Liver (tissue), 9 donors: ENCODE measurements around the gene GALNT4. TPM values are rescaled to one million over a fixed set of nuclear protein-coding genes. Genes with fewer than 3 reads are reported as not detected.

Source experiments
- DNase-seq: peaks from one replicate; pipeline ENCODE4 v3.0.0-alpha.2; 2017; ENCODE audit warnings: low spot score
- H3K27ac ChIP-seq, 2 donors: one replicate each; pipeline ENCODE4 v1.7.0; 2013; ENCODE audit warnings: inconsistent platforms in 2 of 2, low read length in 2 of 2, control low read depth in 1 of 2, low read depth in 1 of 2, mild to moderate bottlenecking in 1 of 2
- H3K27me3 ChIP-seq, 4 donors: one replicate each; pipeline versions ENCODE4 v1.6.1 to v1.7.0; 2013; ENCODE audit warnings: low read length in 3 of 4, inconsistent platforms in 1 of 4, mild to moderate bottlenecking in 1 of 4, moderate library complexity in 1 of 4; ENCODE audit not compliant: control insufficient read depth in 4 of 4, insufficient read depth in 4 of 4
- H3K36me3 ChIP-seq, 4 donors: one replicate each; pipeline versions ENCODE4 v1.6.1 to v1.7.0; 2013; ENCODE audit warnings: low read length in 3 of 4, mild to moderate bottlenecking in 3 of 4, low read depth in 1 of 4, moderate library complexity in 1 of 4; ENCODE audit not compliant: control insufficient read depth in 4 of 4, insufficient read depth in 3 of 4
- H3K4me1 ChIP-seq, 4 donors: one replicate each; pipeline versions ENCODE4 v1.6.1 to v1.7.0; 2013; ENCODE audit warnings: low read length in 3 of 4, mild to moderate bottlenecking in 3 of 4, moderate library complexity in 1 of 4; ENCODE audit not compliant: control insufficient read depth in 4 of 4, insufficient read depth in 4 of 4
- H3K4me3 ChIP-seq, 3 donors: one replicate each; pipeline versions ENCODE4 v1.6.1 to v1.7.0; 2013; ENCODE audit warnings: low read length in 3 of 3, control low read depth in 1 of 3, low read depth in 1 of 3, mild to moderate bottlenecking in 1 of 3
- H3K9ac ChIP-seq, 2 donors: one replicate each; pipeline ENCODE4 v1.7.0; 2013; ENCODE audit warnings: low read length in 2 of 2, mild to moderate bottlenecking in 2 of 2, moderate library complexity in 2 of 2, control low read depth in 1 of 2, low read depth in 1 of 2
- H3K9me3 ChIP-seq, 4 donors: one replicate each; pipeline versions ENCODE4 v1.6.1 to v1.7.0; 2013; ENCODE audit warnings: low read length in 3 of 4; ENCODE audit not compliant: control insufficient read depth in 4 of 4
- ATF3 ChIP-seq: IDR thresholded peaks from 2 replicates; pipeline ENCODE4 v1.6.1; 2016; ENCODE audit warnings: antibody characterized with exemption
- CTCF ChIP-seq: fragments of 150-350 bp; IDR thresholded peaks from 2 replicates; pipeline ENCODE4 v1.5.1; 2017; ENCODE audit warnings: improper control_type of control experiment, low read depth, low read length; ENCODE audit not compliant: missing input control
- EGR1 ChIP-seq, 2 donors: IDR thresholded peaks; 2 replicates each; pipeline ENCODE4 v1.6.1; 2016 to 2018; ENCODE audit warnings: antibody characterized with exemption in 2 of 2, low read depth in 2 of 2
- FOXA2 ChIP-seq: IDR thresholded peaks from 2 replicates; pipeline ENCODE4 v1.6.1; 2016; ENCODE audit warnings: antibody characterized with exemption
- GABPA ChIP-seq, 2 donors: IDR thresholded peaks in 1 of 2; conservative IDR thresholded peaks in 1 of 2; 2 replicates each; pipeline ENCODE4 v1.6.1; 2016; ENCODE audit warnings: antibody characterized with exemption in 2 of 2, mild to moderate bottlenecking in 1 of 2, moderate library complexity in 1 of 2
- HNF4A ChIP-seq, 2 donors: conservative IDR thresholded peaks; 2 replicates each; pipeline ENCODE4 v1.6.1; 2016; ENCODE audit warnings: antibody characterized with exemption in 2 of 2, mild to moderate bottlenecking in 2 of 2
- MAX ChIP-seq: IDR thresholded peaks from 2 replicates; pipeline ENCODE4 v1.6.1; 2016; ENCODE audit warnings: antibody characterized with exemption
- NR2F2 ChIP-seq: IDR thresholded peaks from 2 replicates; pipeline ENCODE4 v1.6.1; 2016; ENCODE audit warnings: antibody characterized with exemption
- RAD21 ChIP-seq, 2 donors: IDR thresholded peaks; 2 replicates each; pipeline ENCODE4 v1.6.1; 2016; ENCODE audit warnings: antibody characterized with exemption in 2 of 2, mild to moderate bottlenecking in 2 of 2
- REST ChIP-seq: IDR thresholded peaks from 2 replicates; pipeline ENCODE4 v1.6.1; 2016; ENCODE audit warnings: antibody characterized with exemption, mild to moderate bottlenecking
- RXRA ChIP-seq, 2 donors: IDR thresholded peaks; 2 replicates each; pipeline ENCODE4 v1.6.1; 2017 to 2018; ENCODE audit warnings: antibody characterized with exemption in 2 of 2, mild to moderate bottlenecking in 1 of 2
- SP1 ChIP-seq: IDR thresholded peaks from 2 replicates; pipeline ENCODE4 v1.6.1; 2018; ENCODE audit warnings: antibody characterized with exemption, mild to moderate bottlenecking
- TAF1 ChIP-seq: conservative IDR thresholded peaks from 2 replicates; pipeline ENCODE4 v1.6.1; 2016; ENCODE audit warnings: antibody characterized with exemption, mild to moderate bottlenecking
- YY1 ChIP-seq: IDR thresholded peaks from 2 replicates; pipeline ENCODE4 v1.6.1; 2016; ENCODE audit warnings: antibody characterized with exemption, mild to moderate bottlenecking
- ZBTB33 ChIP-seq: IDR thresholded peaks from 2 replicates; pipeline ENCODE4 v1.6.1; 2016; ENCODE audit warnings: antibody characterized with exemption
- WGBS: extraction: QIAGEN DNeasy Blood & Tissue Kit; methylation state at CpG from one replicate; pipeline ENCODE4 v1.1.7; 2013; 5-methylcytosine and 5-hydroxymethylcytosine counted together
- polyA plus RNA-seq, 2 donors: library from polyadenylated mRNA; stranded (reverse) in 1 of 2; unstranded in 1 of 2; fragments of 200-250 nt in 1 of 2; fragments of >200 nt in 1 of 2; fragmentation: Nextera tagmentation in 1 of 2; extraction: Ambion mirVana in 1 of 2; gene quantifications; one replicate each; pipeline versions ENCODE4 v1.2.1 to v1.2.3, GENCODE V29; 2013 to 2015
- total RNA-seq, 2 donors: library from RNA; depleted of rRNA; stranded (reverse); fragments of >200 nt; gene quantifications; one replicate each; pipeline ENCODE4 v1.2.3, GENCODE V29; 2014
- donor health status: healthy.
- donor health status: healthy.
- donor health status: healthy.
- donor health status: healthy.
- donor health status: healthy.

GALNT4 gene
- total and polyA plus RNA-seq, 4 donors, result 1.7 to 17.1 (median 5.7) TPM

- no peaks in the 10 kb centered on the region for H3K27me3 ChIP-seq
- 97% methylated on average over 2 of the region's 2 CpGs for WGBS
- no peak for DNase-seq
- no peak overlapping the region for H3K4me3 ChIP-seq
- no peak for TF ChIP-seq NR2F2
- TF ChIP-seq ZBTB33, result no peak
- TF ChIP-seq RXRA (IDR thresholded peaks at IDR 0.05), result no peak
- TF ChIP-seq REST, result no peak
- TF ChIP-seq MAX, result no peak
- no peak for TF ChIP-seq EGR1 (IDR thresholded peaks at IDR 0.05; ENCODE audit: low read depth in 2 of 2)
- no peak for TF ChIP-seq GABPA (IDR thresholded peaks at IDR 0.05 in 1 of 2, conservative IDR thresholded peaks at IDR 0.05 in 1 of 2)
- no peak for TF ChIP-seq TAF1
- no peak for TF ChIP-seq YY1
- TF ChIP-seq ATF3, result no peak
- no peak for TF ChIP-seq CTCF
- no peak for TF ChIP-seq RAD21 (IDR thresholded peaks at IDR 0.05)
- TF ChIP-seq FOXA2, result no peak
- H3K36me3 ChIP-seq, result no peaks in the 10 kb centered on the region
- H3K9ac ChIP-seq, result no peak overlapping the region
- H3K9me3 ChIP-seq, result no peaks in the 10 kb centered on the region
- H3K4me1 ChIP-seq, result no peaks in the 10 kb centered on the region
- no peak overlapping the region for H3K27ac ChIP-seq
These were observed 27.2 kb upstream of the GALNT4 start for GRCh38 chr12:89551747-89552146.

GRCh38 chr12:89547101-89547500 lies 22.5 kb upstream of the GALNT4 start:
- no peak for DNase-seq
- H3K27me3 ChIP-seq, result no peaks in the 10 kb centered on the region

More at GRCh38 chr12:89547101-89547500, 22.5 kb upstream of the GALNT4 start:
- Histone ChIP-seq H3K36me3 (no peaks in the 10 kb centered on the region), H3K4me1 (peaks cover 0 to 14% (median 9%) of the 10 kb centered on the region in 4 donors), H3K4me3 (no peak overlapping the region), H3K27ac (no peak overlapping the region), H3K9ac (no peak overlapping the region), H3K9me3 (no peaks in the 10 kb centered on the region)
- 89% methylated on average over 4 of the region's 4 CpGs for WGBS
- no peak for TF ChIP-seq HNF4A (conservative IDR thresholded peaks at IDR 0.05)
- no peak for TF ChIP-seq GABPA (IDR thresholded peaks at IDR 0.05 in 1 of 2, conservative IDR thresholded peaks at IDR 0.05 in 1 of 2)
- no peak for TF ChIP-seq ATF3
- TF ChIP-seq SP1, result no peak
